Measurements from ENCODE around the gene RB1.

DNA sequence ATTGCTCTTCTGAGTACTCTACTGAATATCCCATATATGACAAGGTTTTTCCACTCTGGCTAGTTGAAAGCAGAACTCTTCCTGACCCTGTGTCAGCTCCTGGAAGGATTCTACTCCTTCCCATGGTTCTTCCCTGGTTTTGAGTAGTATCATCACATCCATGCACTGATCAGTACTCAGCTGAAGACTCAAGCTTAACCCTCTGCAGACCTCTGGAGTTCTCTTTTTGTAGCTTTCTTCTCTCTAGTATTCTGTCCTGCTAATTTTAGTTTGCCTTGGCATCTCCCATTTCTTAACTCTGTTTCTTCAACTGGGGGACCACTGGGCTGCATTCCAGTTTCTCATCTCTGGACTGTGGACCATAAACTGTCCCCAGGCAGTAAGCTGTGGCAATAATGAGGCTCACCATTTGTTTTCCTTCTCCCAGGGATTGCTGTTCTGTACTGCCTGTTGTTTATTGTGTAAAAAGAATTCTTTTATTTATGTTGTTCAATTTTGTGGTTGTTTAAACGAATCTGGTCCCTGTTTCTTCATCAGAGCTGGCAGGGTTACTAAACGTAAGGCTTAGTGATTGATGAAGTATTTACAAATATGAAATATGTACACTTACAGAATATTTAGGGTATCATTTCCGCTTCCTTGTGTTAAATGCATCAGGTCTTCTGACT is 89.6 kb downstream of the RB1 start:
- TF ChIP-seq, protein P1, sequence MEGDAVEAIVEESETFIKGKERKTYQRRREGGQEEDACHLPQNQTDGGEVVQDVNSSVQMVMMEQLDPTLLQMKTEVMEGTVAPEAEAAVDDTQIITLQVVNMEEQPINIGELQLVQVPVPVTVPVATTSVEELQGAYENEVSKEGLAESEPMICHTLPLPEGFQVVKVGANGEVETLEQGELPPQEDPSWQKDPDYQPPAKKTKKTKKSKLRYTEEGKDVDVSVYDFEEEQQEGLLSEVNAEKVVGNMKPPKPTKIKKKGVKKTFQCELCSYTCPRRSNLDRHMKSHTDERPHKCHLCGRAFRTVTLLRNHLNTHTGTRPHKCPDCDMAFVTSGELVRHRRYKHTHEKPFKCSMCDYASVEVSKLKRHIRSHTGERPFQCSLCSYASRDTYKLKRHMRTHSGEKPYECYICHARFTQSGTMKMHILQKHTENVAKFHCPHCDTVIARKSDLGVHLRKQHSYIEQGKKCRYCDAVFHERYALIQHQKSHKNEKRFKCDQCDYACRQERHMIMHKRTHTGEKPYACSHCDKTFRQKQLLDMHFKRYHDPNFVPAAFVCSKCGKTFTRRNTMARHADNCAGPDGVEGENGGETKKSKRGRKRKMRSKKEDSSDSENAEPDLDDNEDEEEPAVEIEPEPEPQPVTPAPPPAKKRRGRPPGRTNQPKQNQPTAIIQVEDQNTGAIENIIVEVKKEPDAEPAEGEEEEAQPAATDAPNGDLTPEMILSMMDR (conservative IDR thresholded peaks at IDR 0.05 in 1 of 2, IDR thresholded peaks at IDR 0.05 in 1 of 2; ENCODE audit: extremely low read depth in 1 of 2, insufficient read depth in 1 of 2, low read depth in 1 of 2, low read length in 2 of 2), result no peak
- no peak for TF ChIP-seq EZH2 (IDR thresholded peaks at IDR 0.05; ENCODE audit: borderline replicate concordance, low read length)

All from mammary epithelial cell (primary cell).